IgD-negative memory B cell (primary cell): ENCODE results near the gene FAAP20. TPM values are rescaled to one million over a fixed set of nuclear protein-coding genes. Genes with fewer than 3 reads are reported as not detected.
A peak's percentile ranks its signal among the peaks of the same experiment; 100 is the strongest.

Experiments
- H3K27ac Mint-ChIP-seq, 3 donors: one replicate each; pipeline ENCODE4 v1.8.0; 2020 to 2022; ENCODE audit warnings: mild to moderate bottlenecking in 3 of 3, mixed read lengths in 3 of 3, moderate library complexity in 1 of 3
- H3K27me3 Mint-ChIP-seq: one replicate; pipeline ENCODE4 v1.8.0; 2021; ENCODE audit warnings: mixed read lengths
- H3K36me3 Mint-ChIP-seq: one replicate; pipeline ENCODE4 v1.8.0; 2020; ENCODE audit warnings: mild to moderate bottlenecking, mixed read lengths
- H3K4me1 Mint-ChIP-seq, 3 donors: one replicate each; pipeline ENCODE4 v1.8.0; 2020 to 2022; ENCODE audit warnings: mixed read lengths in 3 of 3, mild to moderate bottlenecking in 1 of 3
- H3K4me3 Mint-ChIP-seq, 4 donors: one replicate each; pipeline ENCODE4 v1.8.0; 2020 to 2022; ENCODE audit warnings: mild to moderate bottlenecking in 4 of 4, mixed read lengths in 4 of 4, moderate library complexity in 3 of 4
- H3K9me3 Mint-ChIP-seq, 3 donors: one replicate each; pipeline ENCODE4 v1.8.0; 2020 to 2021; ENCODE audit warnings: mixed read lengths in 3 of 3, mild to moderate bottlenecking in 1 of 3
- polyA plus RNA-seq: library from polyadenylated mRNA; unstranded; fragments of 300-500 nt; fragmentation: Illumina TruSeq; gene quantifications from one replicate; pipeline ENCODE4 v1.2.3, GENCODE V29; 2021

Gene FAAP20
- polyA plus RNA-seq, 1 donor from 2014 or later: 78.2 TPM

DNA sequence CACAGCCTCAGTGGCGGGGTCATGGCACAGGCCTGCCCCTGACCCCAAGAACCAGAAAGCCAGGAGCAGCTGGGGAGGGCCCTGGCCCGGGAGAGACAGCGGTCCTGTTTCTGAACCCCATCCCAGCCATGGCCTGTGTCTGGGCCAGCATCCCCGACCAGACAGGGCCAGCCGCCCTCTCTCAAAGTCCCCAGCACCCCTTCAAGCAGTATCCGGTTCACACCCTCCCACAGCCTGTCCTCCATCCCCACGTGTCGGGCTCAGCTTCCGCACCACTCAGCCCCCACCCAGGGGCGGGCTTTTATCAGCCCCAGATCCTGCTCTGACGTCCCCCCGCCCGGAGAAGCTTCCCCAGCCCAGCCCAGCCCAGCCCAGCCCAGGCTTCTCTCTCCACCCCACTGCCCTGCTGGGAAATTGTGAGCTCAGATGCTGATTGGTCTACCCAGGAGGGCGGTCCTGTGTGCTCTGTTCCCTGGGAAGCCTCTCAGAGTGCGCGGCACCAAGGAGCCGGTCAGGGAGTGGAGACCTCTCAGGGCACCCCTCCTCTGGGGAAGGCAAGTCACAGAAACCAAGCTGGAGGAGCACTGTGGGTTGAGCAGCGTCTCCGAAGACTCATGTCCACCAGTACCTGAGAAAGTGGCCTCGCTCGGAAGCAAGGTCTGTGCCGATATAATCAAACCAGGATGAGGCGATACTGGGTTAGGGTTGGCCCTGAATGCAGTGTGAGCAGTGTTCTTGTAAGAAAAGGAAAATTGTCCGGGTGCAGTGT is 4.7 kb upstream of the FAAP20 start:
- peak overlapping the region; percentile 53 to 88 (median 69) for H3K27ac Mint-ChIP-seq
- no peaks in the 10 kb centered on the region for H3K9me3 Mint-ChIP-seq
- H3K4me3 Mint-ChIP-seq: peak overlapping the region; percentile 66 to 89 (median 78)
- H3K36me3 Mint-ChIP-seq: no peaks in the 10 kb centered on the region
- peaks cover 0 to 16% (median 11%) of the 10 kb centered on the region in 3 donors for H3K4me1 Mint-ChIP-seq
- no peaks in the 10 kb centered on the region for H3K27me3 Mint-ChIP-seq

DNA sequence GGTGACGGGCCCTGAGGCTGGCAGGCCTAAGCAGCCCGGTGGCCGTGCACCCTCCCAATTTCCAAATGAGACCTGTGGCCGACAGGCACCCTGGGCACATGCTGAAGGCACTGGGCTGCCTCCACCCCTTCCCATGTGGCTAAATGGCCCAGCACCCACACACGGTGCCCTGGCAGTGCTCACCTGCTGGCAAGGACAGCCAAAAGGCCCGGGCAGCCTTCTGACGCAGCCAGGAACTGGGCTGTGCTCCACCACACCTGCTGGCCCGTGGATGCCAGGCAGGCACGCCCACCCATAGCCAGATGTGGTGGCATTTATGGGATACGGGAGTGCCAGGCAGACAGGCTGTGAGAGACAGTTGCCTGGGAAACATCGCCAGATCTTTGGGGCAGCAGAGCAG is 4.0 kb upstream of the FAAP20 start:
- Mint-ChIP-seq H3K4me3 (peak overlapping the region in 2 of 4 donors; percentile 55 to 70), H3K27me3 (no peaks in the 10 kb centered on the region), H3K27ac (peak overlapping the region in 1 of 3 donors; percentile 88), H3K9me3 (no peaks in the 10 kb centered on the region), H3K4me1 (peaks cover 0 to 16% (median 9%) of the 10 kb centered on the region in 3 donors), H3K36me3 (no peaks in the 10 kb centered on the region)

DNA sequence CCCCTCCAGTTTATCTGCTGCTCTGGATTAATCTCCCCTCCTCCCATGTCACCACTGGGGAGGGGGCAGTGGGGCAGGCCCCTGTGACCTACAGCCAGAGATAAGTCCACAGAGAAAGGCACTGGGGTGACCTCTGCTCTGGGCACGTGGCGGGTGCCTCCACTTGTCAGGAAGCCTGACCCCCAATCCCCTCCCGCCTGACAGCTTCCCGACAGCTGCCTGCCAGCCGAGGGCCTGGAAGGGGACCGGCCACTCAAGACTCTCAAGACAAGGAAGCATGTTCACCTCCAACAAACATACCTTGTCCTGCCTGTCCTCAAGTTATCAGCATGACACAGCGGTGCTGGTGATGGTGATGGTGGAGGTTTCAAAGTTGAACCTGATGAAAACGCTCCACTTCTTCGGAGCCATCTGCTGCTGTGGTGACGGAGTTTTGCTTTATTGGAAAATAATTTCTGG is 3.2 kb upstream of the FAAP20 start:
- H3K4me3 Mint-ChIP-seq: peak overlapping the region in 1 of 4 donors; percentile 33
- H3K9me3 Mint-ChIP-seq: no peaks in the 10 kb centered on the region
- no peaks in the 10 kb centered on the region for H3K27me3 Mint-ChIP-seq
- peak overlapping the region in 1 of 3 donors; percentile 53 for H3K27ac Mint-ChIP-seq
- no peaks in the 10 kb centered on the region for H3K36me3 Mint-ChIP-seq
- peaks cover 0 to 15% (median 9%) of the 10 kb centered on the region in 3 donors for H3K4me1 Mint-ChIP-seq

DNA sequence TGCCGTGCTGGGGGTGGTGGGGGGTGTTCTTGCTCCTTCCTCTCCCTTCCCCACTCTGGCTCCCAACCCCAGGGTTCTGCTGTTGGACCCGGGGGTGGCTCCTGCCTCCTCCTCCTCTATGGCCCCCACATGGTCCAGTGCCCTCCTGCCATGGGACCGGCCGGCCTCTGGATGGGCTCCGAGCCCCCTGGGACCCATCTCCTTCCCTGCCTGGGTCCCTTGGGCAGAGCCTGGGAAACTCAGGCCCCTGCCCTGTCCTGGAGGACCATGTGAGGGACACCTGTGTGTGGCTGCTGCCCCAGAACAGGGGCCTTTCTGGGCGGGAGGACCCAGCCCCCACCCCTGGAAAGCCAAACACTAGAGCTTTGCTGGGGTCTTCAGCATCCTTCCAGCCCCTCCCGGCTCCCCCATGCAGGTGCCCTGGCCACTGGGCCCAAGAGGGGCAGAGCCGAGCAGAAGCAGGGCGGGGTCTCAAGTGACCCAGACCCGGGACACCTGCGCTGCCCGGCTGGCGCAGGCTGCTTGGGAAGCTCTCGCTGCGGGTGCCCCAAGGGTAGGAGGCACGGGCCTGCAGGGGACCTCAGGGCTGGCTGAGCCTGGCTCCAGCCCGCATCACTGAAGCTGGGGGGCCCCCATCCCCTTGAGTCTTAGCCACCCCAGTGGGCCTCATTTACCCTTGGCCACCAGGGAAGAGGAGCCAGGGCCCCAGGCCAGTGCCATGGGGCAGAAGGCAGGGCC is 2.5 kb upstream of the FAAP20 start:
- H3K4me1 Mint-ChIP-seq: peaks cover 0 to 13% (median 8%) of the 10 kb centered on the region in 3 donors
- H3K27ac Mint-ChIP-seq: no peak overlapping the region
- H3K9me3 Mint-ChIP-seq: no peaks in the 10 kb centered on the region
- no peak overlapping the region for H3K4me3 Mint-ChIP-seq
- H3K27me3 Mint-ChIP-seq: no peaks in the 10 kb centered on the region
- no peaks in the 10 kb centered on the region for H3K36me3 Mint-ChIP-seq

DNA sequence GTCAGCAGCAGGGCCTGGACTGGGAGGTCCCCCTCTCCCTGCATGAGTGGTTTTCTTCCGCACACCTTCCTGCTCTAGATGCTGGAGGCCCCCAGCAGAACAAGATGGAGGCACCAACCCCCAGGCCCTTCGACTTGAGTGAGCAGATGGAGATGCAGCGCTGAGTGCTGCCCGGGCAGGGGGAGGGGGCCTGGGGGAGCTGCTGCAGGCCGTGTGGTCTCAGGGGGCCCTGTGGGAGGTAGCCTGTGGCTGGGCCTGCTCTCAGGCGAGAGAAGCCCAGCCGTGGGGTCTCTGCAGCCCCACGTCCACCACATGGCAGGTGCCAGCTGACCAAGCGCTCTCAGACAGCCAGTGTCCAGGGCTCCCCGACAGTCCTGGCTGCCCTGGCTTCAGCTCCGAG is 1.2 kb upstream of the FAAP20 start:
- H3K27me3 Mint-ChIP-seq: no peaks in the 10 kb centered on the region
- H3K27ac Mint-ChIP-seq: no peak overlapping the region
- H3K36me3 Mint-ChIP-seq: no peaks in the 10 kb centered on the region
- H3K9me3 Mint-ChIP-seq: no peaks in the 10 kb centered on the region
- no peak overlapping the region for H3K4me3 Mint-ChIP-seq
- peaks cover 0 to 13% (median 6%) of the 10 kb centered on the region in 3 donors for H3K4me1 Mint-ChIP-seq

DNA sequence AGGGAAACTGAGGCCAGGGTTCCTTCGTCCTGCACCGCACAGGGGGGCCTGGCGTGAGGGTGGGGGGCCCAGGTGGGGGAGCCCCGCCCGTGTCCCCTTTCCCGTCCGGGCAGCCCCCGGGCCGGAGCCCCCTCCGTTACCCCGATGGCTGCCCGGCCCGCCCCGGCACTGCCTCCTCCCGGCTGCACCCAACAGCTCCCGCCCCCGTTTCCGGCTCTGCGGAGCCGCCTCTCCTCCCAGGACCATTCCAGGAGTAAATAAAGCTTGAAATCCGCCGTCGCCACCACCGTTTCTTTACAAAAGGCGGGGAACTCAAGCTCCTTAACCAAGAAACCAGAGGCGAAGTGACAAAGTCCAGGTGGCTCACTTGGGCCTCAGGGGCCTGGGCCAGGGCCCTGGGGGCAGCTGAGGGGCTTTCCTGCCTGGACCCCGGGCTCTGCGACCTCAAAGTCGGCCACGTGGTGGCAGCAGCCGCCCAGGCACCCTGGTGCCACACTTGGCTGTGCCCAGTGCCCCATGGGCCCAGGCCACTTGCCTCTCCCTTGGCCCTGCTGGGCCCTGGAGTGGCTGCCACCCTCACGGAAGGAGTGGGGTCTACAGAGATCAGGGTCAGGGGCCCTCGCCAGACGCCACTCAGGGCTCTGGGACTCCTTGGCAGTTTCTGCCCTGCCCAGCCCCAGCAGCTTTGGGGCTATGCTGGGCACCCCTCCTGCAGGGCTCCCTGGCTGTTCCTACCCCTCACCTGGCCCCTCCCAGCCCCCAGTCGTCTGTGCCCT is 514 bp upstream of the FAAP20 start:
- peak overlapping the region; percentile 85 to 96 (median 94) for H3K27ac Mint-ChIP-seq
- H3K27me3 Mint-ChIP-seq: no peaks in the 10 kb centered on the region
- peak overlapping the region; percentile 87 to 95 (median 93) for H3K4me3 Mint-ChIP-seq
- H3K4me1 Mint-ChIP-seq: peaks cover 0 to 13% (median 6%) of the 10 kb centered on the region in 3 donors
- no peaks in the 10 kb centered on the region for H3K9me3 Mint-ChIP-seq
- H3K36me3 Mint-ChIP-seq: no peaks in the 10 kb centered on the region

DNA sequence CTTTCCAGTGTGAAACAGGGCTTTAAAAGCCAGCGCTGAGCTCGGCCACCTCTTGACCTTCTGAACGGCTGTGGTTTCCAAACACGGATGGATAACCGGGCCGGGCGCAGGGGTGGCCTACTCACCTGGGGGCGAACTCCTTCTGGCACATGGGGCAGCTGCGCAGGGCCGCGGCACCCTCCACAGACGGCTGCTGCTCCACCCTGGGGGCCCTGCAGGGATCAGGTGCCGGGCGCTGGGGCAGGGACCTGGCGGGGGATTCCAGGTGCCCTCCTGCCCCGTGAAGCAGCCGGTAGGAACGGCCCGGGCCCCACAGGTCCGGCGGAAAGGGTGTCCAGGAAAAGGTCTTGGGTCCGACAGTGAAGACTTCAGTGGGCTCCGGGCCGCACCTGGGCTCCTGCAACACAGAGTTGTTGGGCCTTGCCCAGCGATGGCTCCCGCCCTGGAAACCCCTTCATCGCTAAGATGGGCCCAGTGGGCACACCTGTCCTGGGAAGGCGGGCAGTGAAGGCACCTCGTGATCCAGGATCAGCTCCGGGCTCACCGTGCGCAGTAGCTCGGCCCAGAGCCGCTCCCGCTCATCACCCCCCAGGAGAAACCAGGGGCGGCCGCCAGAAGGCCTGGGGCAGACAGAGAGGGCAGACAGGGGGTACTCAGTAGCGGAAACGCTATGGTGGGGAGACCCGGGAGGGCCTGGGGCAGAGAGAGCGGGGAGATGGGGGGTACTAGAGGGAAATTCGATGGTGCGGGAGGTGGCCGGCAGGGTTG is 874 bp downstream of the FAAP20 start:
- Mint-ChIP-seq H3K36me3 (no peaks in the 10 kb centered on the region), H3K9me3 (no peaks in the 10 kb centered on the region), H3K27me3 (no peaks in the 10 kb centered on the region), H3K4me3 (peak overlapping the region; percentile 65 to 86 (median 76)), H3K27ac (no peak overlapping the region), H3K4me1 (peaks cover 4 to 5% (median 5%) of the 10 kb centered on the region in 3 donors)

DNA sequence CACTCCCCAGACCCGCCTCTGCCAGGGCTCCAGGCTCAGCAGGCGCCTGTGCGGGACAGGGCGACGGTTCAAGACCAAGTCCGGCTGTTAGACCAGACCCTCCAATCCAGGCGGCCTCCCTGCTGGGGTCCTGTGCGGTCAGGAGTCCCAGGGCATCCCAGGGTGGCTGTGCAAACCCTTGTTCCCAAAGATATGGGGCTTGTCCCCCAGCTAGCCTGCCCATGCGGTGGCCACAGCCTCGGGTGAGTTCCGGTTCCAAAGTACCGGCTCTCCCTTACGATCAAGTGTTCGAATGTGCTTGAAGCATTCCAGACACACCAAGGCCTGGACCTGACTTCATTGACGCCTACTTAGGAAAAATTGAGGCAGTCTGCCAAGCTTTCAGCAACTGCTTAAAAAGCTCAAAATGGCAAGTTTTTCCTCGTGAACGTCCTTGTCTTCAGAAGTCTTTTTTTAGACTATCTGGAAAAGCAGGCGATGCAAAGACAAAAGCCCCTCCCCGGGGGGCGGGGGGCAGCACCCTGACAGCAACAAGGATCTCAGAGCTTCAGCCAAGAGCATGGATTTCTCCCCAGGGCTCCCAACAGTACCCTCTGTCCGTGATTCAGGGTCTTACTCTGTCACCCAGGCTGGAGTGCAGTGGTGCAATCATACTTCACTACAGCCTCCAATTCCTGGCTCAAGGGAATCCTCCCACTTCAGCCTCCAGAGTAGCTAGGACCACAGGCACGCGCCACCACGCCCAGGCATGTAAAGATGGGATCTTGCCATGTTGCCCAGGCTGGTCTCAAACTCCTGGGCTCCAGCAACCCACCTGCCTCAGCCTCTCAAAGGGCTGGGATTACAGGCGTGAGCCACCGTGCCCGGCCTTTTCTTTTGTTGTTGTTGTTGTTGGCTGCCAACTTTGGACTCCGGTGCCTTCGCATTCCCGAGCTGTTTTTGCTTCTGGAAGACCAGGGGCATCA is 2.3 kb downstream of the FAAP20 start:
- Mint-ChIP-seq H3K4me3 (peak overlapping the region in 3 of 4 donors; percentile 66 to 82 (median 68)), H3K36me3 (no peaks in the 10 kb centered on the region), H3K4me1 (peaks cover 4 to 5% (median 5%) of the 10 kb centered on the region in 3 donors), H3K27ac (peak overlapping the region in 2 of 3 donors; percentile 67 to 74), H3K27me3 (no peaks in the 10 kb centered on the region), H3K9me3 (no peaks in the 10 kb centered on the region)

DNA sequence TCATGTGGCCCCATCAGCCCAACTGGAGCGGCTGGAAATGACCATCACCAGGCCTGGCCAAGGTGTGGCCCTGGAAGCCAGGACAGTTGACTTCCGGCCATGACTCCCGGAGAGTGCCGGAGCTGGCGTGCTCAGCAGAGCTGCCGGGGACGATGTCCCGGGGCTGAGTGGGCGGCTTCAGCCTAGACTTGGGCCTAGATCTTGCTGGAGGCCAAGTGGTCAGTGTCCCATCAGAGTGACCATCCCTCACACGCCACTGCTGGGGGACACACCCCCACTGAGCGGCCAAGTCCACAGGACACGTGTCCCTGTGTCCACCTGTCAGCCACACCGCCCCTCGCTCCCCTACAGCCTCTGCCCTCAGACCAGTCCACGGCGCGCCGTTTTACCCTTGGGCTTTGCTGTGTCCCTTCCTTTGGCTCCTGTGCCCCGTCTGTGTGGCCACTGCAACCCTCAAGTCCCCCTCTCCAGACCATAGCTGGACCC is 4.0 kb downstream of the FAAP20 start:
- peak overlapping the region in 2 of 3 donors; percentile 45 to 87 for H3K27ac Mint-ChIP-seq
- H3K36me3 Mint-ChIP-seq: peaks cover 1% of the 10 kb centered on the region
- no peaks in the 10 kb centered on the region for H3K9me3 Mint-ChIP-seq
- peak overlapping the region in 3 of 4 donors; percentile 65 to 70 (median 68) for H3K4me3 Mint-ChIP-seq
- H3K27me3 Mint-ChIP-seq: no peaks in the 10 kb centered on the region
- H3K4me1 Mint-ChIP-seq: peaks cover 4 to 5% (median 5%) of the 10 kb centered on the region in 3 donors

DNA sequence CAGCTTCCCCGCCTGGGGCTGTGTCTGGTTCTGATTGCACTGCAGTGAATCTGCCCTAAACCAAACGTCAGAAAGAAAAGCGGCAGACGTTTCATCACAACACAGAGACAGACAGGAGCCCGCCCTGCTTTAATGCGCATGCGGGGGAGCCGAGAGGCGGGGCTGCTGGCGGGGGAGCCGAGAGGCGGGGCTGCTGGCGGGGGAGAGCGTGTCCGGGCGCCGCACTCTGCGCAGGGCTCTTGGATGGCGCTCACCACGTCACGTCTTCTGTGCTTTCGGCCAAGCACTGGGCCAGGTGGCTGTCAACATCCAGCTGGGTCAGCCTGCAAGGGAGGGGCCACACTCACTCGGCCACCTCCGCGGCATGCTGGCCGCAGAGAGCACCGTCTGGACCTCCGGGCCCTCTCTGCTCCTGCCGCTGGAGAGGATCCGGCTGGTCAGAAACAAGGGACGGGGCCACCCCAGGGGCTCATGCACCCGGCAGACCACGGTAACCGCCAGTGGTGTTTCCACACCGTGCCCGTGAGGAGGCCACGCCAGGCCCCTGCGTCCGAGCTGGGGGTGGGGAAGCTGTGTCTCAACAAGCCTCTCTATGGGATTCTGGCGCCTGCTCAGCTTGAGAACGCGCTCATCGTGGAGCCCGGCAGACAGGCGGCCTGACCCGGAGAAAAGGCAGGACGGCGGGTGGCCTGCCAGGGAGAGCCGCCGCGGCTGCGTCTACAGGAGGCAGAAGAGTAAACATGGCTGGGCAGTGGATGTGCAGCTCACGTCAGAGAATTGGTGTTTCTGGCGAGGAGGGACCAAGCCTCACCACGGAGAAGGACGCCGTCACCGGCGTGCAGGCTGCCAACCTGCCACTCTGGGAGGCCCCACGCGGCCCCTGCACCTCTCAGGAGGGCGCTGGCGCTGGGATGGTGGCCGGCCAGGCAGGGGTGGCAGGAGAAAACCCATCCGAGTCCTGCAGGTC is 4.8 kb downstream of the FAAP20 start:
- H3K36me3 Mint-ChIP-seq: peaks cover 1% of the 10 kb centered on the region
- H3K4me3 Mint-ChIP-seq: peak overlapping the region; percentile 75 to 92 (median 85)
- H3K9me3 Mint-ChIP-seq: no peaks in the 10 kb centered on the region
- H3K4me1 Mint-ChIP-seq: peaks cover 5 to 6% (median 6%) of the 10 kb centered on the region in 3 donors
- peak overlapping the region; percentile 76 to 95 (median 90) for H3K27ac Mint-ChIP-seq
- H3K27me3 Mint-ChIP-seq: no peaks in the 10 kb centered on the region

DNA sequence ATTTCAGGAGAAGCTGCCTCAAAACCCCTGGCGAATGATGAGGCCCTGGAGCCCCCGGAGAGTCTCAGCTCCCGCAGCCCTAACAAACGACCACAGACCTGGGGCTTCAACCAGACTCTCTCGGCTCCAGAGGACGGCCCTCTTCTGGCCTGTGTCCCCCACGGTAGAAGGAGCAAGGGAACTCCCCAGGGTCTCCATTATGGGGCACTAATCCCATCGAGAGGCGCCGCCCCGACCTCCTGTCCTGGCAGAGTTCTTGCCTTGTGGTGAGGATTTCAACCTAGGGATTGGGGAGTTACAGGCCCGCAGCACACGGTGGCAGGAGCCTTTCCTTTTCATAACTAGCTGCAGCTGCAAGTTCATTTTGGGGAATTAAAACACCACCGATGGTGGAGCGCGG is 6.2 kb downstream of the FAAP20 start:
- Mint-ChIP-seq H3K27ac (peak overlapping the region in 1 of 3 donors; percentile 45), H3K27me3 (no peaks in the 10 kb centered on the region), H3K36me3 (peaks cover 1% of the 10 kb centered on the region), H3K9me3 (no peaks in the 10 kb centered on the region), H3K4me1 (peaks cover 5 to 6% (median 6%) of the 10 kb centered on the region in 3 donors), H3K4me3 (peak overlapping the region in 1 of 4 donors; percentile 80)

DNA sequence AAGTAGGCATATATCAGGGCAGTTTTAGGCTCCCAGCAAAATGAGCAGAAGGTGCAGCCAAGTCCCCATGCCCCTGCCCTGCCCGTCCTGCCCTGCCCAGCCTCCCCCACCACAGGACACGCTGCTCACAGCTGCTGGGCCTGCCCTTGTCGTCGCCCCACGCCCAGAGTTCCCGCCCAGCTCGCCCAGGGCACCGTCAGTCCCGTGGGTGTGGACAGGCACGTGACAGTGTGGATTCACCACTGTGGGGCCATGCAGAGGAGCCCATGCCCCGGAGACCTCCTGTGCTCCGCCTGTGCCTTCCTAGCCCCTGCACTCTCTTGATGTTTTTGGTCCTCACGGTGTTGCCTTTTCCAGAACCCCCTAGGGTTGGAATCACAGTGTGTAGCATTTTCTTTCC is 7.0 kb downstream of the FAAP20 start:
- Mint-ChIP-seq H3K27ac (no peak overlapping the region), H3K9me3 (no peaks in the 10 kb centered on the region), H3K27me3 (no peaks in the 10 kb centered on the region), H3K36me3 (peaks cover 2% of the 10 kb centered on the region), H3K4me1 (peaks cover 5 to 6% (median 6%) of the 10 kb centered on the region in 3 donors), H3K4me3 (no peak overlapping the region)
